ENCODE results near the gene SAMD1.

The SAMD1 gene

DNA sequence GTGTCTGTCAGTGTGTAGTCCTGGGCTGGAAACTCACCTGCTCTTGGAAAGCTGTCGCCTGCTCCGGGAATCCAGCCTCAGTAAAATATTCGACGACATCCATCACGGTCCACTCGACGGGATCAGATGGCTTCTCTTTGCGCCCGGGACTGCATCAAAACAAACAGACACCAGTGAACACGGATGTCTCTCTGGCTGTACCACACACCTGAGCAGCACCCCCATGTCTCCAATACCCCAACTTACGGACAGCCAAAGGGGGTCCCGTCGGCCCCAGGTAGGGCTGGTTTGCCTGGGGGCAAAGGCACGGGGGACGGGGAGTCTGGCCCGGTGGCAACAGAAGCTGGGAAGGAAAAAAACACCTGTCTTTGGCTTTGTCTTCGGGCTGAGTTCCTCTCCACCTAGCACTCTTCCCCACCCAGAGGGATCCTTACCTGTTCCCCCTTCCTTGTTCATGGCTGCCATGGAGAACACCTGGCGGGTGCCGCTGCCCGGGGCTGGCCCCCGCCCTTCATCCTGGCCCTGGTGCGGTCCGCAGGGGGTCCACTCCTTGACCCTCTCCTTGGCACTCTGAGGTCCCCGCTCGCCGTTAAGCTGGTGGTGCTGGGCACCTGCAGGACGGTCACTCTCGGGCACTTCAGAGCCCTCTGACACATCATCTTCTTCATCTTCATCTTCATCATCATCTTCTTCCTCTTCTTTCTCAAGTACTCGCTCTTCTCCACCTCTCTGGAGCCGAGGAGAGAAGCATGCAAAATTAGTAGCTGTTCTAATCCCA, 1.7 kb downstream of the SAMD1 start:
- no peak for DNase-seq

DNA sequence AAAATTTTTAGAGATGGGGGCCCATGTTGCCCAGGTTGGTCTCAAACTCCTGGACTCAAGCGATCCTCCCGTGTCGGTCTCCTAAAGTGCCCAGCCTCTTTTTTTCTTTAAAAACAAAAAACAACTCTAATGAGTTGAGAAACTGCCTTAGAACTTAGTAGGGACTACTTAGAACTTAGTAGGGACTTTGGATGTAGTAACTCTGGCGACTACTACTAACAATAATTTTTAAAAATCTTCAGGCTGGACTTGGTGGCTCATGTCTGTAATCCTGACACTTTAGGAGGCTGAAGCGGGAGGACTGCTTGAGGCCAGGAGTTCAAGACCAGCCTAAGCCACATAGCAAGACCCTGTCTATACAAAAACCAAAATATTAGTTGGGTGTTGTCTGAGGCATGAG, 4.5 kb downstream of the SAMD1 start:
- DNase-seq, result no peak

DNA sequence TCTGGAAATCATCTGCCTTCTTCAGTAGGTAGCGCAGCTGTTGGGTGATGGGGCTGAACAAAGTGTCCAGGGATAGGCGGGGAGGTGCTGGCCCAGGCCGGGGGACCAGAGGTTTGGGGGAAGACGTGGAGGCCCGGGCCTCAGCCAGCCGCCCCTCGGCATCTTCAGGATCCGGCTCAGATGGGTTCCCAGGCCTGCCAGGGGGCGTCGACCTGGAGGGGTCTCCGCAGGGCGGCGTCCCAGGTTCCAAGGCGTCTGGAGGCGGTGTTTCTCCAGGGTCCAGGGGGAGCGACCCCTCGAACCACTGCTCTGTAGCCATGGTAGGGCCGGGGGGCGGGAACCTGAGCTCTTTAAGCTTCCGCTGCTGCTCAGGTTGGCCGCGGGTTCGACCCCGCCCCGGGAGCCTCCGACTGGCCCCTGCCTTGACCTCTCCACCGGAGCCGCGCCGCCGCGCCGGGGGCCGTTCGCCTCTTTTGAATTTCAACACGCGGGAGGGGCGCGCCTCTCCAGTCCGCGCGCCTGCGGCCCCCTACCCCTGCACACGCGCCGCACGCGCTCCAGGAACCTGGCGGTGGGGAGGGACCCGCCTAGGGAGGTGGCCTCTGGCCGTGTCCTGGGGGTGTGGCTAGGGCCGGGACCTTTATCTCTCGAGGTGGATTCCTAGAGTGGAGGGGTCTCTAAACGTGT, 5.1 kb downstream of the SAMD1 start, which contains the start of gene C19orf67:
Gene C19orf67 (minus strand): TSS at position 475 of the 687 bp plus-strand sequence. CDS start 156 bp downstream, at position 319.
- no peak for DNase-seq

DNA sequence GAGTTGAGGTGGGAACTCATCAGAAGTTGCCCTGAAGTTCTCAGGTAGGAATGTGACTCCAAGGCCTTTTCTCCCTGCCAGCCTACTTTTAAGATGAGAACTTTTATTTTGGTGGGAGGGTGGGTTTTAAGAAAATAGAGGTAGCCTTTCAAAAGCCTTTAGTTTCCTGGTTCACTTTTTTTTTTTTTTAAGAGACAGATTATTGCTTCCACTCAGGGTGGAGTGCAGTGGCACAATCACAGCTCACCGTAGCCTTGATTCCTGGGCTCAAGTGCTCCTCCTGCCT, 7.9 kb downstream of the SAMD1 start:
- DNase-seq, result no peak

DNA sequence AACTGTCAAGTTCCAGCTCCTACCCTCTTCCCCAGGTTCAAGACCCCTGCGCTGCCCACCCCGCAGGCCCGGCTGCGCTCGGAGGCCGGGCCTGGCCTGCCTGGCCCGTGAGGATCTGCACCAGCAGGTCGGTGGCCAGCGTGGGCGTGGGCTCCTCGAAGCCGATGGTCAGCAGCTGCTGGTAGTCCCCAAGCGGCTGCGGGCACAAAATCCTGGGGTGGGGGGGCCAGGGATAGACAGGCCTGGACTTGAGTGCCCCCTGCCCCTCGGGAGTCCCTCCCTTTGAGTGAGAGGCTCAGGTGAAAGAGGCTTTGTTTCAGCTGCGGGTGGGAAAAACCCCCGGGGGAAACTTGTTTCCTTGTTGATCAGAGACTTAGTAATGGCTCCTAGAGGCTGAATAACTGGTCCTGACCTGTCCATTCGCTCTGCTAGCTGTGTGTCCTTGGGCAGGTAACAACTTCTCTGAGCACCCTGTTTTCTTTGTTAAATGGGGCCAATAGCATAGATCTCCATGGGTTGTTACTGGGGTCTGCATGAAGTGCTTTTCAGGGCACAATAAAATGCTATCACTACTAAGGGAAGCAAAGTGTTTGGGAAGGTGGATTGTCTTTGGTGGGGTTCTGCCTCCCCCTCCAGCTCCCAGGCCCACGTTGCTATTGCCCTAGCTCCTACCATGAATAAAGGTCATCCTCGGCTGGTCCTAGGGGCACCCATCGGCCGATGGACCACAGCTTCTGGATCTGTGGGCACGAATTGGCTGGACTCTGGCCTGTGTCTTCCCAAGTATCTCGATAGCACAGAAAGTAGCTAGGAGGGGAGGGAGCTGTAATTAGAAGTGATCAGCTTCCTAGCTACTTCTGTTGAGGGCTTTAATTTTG, 8.5 kb downstream of the SAMD1 start:
- no peak for DNase-seq

DNA sequence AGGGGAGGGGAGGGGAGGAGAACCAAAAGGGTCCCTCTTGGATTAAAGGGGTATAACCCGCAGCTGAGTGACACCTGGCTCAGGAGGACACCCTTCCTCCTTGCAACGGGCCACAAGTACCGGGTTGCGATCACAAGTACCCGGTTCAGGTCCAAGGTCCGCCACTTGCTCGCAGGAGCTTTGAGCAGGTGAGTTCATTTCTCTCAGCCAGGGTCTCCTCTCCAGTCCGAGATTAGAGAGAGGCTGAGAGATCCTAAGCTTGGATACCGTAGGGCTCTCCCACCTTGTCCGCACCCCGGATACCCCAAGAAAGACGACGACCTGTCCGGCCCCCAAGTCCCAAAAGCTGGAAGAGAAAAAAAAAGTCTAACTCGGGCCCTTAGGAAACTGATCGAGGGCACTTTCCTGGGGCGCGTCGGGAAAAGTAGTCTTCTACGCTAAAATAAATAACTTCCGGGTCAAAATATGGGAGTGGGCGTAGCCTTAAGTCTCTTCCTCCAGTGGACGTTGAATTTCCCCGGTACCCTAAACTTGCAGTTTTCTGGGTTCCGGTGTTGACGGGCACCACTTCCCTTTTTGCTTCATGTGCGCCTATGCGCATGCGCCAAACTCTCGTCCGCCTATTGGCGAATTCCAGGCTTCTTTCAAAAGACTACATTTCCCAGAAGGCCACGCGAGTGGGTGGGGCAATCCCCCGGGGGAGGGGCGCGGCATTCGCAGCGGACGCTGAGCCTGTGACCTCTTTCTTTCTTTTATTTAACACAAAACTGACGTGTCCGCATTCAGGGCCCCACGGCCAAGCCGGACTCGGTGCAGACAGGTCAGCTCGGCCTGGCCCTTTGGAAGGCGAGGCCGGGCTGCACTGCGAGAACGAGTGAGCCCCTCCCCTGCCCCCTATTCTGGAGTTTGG, 9.4 kb downstream of the SAMD1 start:
- DNase-seq, result peak; percentile 99

DNA sequence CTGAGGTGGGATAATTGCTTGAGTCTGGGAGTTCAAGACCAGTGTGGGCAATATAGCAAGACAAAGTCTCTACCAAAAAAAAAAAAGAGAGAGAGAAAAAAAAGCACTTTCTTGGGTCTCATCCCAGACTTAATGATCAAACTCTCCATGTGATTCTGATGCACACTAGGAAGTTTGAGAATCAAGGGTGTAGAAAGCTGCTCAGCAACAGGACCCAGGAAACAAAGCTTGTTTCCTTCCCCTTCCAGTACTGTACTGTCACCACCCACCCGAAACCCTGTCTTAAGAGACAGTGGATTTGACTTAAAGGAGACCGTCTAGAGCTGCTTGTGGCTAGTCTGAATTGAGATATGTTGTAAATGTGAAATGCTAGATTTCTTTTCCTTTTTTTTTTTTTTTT, 12.1 kb downstream of the SAMD1 start:
- DNase-seq, result peak; percentile 34

DNA sequence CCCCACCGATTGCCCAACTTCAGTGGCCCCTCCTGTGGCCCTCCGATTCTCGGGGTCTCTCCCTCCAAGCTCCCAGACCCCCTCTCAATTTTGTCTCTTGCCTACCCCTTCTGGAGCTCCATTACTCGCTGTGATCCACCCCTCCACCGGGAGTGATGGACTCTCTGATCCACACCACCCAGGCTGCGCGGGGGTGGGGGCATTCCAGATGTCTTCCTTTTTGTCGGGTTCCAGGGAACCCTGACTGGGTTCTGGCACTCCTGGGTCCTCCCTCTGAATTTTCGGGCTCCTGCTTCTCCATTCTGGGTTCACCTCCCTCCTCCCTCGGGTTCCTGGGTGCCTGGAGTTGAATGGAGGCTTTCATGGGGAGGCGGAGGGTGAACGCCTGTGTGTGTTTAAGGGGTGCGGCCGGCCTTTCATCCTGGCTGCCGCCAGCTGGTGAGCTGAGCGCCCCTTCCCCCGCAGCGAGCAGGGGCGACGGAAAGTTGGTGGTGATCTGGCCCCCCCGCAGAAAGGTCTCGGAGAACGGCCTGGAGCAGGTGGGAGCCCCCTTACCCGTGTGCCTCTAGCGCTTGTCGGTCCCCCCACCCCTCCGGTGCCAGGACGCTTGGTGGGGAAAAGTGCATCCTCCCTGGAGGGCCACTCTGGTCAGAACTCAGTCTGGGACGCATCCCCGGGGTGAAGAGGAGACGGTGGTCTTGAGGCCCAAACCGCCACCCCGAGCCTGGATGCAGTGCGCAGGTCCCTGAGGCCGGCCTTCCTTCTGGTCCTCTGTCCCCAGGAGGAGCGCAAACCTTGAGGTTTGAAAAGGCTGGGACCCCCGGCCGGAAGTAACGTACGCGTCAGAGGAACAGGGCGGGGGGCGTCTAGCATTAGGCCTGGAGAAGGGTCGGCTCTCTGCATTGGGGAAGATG, 16.4 kb downstream of the SAMD1 start:
- no peak for DNase-seq

DNA sequence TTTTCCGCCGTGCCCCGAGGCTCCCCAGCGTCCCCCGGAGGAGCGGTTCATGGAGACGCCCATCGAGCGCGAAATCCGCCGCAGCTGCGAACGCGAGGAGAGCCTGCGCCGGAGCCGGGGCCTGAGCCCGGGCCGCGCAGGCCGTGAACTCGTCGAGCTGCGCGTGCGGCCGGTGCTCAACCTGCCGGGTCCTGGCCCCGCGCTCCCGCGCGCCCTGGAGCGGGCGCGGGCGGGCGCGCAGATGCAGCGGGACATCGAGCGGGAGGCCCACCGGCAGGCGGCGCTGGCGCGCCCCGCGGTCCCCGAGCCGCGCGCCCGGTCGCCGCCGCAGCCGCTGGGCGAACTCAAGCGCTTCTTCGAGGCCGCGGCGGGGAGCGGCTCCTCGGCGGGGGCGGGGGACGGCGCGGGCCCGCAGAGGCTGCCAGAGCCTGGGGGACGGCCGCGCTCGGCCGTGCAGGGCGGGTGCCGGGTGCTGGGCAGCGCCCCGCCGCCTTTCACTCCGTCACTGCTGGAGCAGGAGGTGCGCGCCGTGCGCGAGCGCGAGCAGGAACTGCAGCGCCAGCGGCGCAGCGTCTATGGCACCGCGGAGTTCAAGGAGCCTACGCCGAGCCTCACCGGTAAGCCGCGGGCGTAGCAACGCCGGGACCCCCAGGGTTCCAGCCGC, 17.2 kb downstream of the SAMD1 start:
- DNase-seq, result peak; percentile 27

DNA sequence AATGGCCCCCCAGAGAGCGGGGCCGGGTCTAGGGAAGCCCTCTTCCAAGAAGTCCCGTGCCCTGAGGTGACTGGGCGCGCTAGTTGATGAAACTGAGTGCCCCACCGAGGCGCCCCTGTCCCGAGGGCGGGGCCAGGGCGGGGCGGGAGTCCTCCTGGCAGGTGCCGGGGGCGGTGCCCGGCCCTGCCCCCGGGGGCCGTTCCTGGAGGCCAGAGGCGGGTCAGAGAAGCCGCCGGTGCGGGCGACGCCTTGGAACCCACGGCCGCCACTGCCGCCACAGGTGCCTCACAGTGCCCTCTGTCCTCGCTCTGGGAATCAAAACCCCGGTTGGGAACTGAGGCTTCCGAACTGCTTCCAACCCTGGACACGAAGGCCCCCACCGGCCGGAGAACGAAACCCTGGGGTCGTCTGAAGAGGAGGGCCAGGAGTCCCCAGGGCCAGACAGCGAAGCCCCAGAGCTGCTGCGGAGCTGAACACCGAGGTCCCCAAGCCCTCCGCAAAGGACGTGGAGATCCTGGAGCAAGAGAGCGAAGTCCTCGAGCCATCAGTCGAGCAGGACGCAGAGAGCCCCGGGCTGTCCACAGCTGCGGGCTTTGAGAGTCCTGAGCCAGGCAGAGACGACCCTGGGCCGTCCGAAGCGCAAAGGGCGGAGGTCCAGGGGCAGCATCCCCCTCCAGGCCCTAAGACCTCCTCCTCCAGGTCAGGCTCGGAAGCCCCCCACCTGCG, 17.9 kb downstream of the SAMD1 start, which contains the start of gene MISP3:
Gene MISP3 (plus strand): TSS at position 252 of the 726 bp plus-strand sequence. CDS start 524 bp downstream, outside the sequence.
- no peak for DNase-seq

DNA sequence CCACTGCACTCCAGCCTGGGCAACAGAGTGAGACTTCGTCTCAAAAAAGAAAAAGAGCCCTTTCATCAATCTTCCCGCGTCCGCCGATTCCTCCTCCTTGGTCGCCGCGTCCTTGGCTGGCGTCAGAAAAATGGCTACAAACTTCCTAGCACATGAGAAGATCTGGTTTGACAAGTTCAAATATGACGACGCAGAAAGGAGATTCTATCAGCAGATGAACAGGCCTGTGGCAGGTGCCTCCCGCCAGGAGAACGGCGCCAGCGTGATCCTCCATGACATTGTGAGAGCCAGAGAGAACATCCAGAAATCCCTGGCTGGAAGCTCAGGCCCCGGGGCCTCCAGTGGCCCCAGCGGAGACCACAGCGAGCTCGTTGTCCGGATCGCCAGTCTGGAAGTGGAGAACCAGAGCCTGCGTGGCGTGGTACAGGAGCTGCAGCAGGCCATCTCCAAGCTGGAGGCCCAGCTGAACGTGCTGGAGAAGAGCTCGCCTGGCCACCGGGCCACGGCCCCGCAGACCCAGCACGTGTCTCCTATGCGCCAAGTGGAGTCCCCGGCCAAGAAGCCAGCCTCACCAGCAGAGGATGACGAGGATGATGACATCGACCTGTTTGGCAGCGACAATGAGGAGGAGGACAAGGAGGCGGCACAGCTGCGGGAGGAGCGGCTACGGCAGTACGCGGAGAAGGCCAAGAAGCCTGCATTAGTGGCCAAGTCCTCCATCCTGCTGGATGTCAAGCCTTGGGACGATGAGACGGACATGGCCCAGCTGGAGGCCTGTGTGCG, 20.1 kb downstream of the SAMD1 start:
- no peak for DNase-seq

DNA sequence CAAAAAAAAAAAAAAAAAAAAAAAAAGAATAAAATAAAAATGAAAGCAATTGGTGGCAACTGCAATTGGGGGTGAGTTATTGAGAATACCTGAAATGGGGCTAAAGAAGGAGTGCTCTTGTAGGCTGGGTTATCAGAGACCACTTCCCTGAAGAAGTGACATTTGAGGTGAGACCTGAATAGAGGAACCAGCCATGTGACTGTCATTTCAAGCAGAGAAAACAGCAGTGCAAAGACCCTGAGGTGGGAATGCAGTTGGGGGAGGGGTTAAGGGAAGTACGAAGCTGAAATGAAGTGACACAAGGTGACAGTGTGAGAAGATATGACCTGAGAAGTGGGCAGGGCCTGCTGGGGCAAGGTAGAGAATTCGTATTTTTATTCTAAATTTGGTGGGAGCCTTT, 24.4 kb downstream of the SAMD1 start:
- no peak for DNase-seq

DNA sequence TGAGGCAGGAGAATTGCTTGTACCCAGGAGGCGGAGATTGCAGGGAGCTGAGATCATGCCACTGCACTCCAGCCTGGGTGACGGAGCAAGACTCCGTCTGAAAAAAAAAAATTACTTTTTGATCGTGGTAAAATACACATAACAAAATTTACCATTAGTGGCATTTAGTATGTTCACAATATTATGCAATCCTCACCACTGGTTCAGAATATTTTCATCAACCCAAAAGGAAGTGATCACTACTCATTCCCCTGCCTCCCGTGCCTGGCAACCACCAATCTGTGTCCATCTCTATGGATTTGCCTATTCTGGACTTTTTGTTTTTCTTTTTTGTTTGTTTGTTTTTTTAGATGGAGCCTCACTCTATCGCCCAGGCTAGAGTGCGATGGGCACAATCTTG, 27.4 kb downstream of the SAMD1 start:
- DNase-seq, result no peak

DNA sequence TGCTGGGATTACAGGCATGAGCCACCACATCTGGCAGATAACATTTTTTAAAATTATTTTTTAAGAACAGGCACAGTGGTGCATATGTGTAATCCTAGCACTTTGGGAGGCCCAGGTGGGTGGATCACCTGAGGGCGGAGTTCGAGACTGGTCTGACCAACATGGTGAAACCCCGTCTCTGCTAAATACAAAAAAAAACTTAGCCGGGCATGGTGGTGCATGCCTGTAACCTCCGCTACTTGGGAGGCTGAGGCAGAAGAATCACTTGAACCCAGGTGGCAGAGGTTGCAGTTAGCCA, 28.0 kb downstream of the SAMD1 start:
- no peak for DNase-seq

DNA sequence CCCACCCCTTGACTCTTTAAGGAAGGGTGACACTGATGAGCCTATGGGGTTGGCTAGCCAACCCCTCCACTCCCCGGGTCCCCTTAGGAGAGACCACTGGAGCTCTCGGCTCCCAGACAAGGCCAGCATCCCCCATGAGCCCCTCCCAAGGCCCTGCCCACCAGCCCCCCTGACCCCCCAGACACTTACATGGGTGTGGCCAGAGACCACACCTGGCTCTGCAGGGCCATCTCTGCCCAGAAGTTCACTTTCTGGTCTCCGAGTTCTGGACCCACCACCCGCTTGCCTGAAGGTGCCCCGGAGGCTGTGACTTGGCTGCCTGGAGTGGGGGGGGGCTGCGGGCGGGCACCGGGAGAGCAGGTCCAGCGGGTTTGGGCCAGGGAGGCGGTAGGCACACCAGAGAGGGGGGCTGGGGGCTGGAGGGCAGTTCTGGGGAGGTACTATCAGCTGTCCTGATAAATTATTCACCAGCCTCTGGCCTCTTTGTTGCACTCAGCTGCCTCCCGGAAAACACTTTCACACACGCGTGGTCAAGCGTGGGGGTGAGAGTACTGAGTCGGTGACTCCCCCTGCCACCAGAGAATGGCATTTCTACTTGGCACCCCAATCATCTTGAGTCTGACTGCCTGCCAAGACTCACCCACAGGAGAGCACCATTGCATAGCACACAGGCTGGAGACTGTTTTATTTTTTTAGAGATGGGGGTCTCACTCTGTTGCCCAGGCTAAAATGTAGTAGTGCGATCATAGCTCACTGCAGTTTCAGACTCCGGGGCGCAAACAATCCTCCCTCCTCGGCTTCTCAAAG, 28.6 kb downstream of the SAMD1 start, which contains the start of gene PALM3:
Gene PALM3 (minus strand): TSS at position 326 of the 807 bp plus-strand sequence. CDS start 96 bp downstream, at position 230.
- no peak for DNase-seq

DNA sequence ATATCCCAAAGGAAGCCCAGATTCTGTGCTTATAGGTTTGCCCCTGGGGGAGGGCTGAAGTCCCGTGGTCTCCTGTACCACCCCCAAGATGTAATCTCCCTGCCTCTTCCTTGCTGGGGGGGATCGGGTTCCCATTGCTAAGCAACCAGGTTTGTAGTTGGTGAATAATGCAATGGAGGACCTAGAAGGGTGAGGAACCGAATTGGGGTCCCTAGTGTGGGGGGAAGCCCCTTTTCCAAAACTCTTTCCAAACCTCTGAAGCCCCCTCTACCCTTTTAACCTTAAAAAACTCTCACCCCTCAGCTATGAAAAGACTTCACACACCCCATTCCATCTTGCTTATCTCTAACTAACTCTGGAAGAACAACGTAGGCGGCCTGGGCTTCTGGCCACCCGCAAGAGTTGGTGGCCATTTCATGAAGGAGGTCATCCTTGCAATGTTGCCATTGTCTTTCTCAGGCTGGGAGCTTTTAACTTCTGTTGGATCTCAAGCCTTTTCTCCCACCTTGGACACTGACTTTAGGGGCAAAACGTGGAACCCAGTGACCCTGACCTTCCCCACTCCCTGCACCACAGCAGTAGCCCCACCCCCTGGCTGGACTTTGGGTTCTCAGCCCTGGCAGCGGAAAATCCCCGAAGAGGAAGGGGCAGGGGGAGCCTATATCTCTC, 29.3 kb downstream of the SAMD1 start:
- no peak for DNase-seq

DNA sequence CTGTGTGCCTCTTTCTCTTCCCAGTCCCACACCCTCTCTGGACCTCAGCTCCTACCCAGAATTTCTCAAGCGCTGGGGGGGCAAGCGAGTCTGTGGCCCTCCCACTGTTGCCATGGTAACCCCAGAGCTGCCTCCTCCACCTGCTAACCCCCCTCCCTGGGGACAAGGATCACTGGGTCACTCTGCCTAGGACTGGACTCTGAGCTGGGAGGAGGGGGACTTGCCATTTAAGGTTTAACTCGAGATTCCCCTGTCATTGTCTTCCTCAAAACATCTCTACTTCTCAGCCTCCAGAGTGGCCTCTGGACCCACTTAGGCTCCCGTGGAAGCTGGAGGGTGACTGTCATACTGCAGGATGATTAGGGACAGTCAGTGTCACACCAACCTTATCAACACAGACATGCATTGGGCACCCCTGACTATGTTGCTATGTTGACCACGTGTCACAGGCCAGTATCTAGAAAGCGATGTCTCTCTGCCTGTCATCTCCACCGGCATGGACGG, 30.8 kb downstream of the SAMD1 start:
- no peak for DNase-seq

DNA sequence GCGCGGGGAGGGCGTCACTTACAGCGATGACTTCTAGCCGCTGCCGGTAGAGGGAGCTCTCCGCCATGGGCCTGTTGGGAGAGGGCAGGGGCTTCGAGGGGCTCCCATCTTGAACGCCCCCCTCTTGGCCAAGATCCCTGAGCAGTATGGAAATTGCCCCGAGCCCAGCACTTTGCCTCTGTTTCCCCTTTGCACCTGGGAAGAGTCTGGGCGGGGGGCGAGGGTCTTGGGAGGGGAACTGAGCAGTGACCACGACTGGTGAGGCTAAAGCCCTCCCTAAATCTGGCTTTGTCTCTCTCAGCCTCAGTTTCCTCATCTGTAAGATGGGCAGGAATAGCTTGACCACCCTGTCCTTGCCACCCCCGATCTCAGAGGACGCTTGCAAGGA, 31.5 kb downstream of the SAMD1 start:
- DNase-seq, result no peak

Measured in GF-D8 (cell line).